Skin of body (tissue), 2 donors: ENCODE measurements around the gene CYP24A1. TPM values are rescaled to one million over a fixed set of nuclear protein-coding genes. Genes with fewer than 3 reads are reported as not detected.

Experiments used
- DNase-seq: peaks from one replicate; lab custom pipeline; 2025; lab: John Stamatoyannopoulos, UW
- total RNA-seq: library from RNA; depleted of rRNA; stranded (reverse); fragments of >200 nt; gene quantifications from one replicate; pipeline ENCODE4 v1.2.3, GENCODE V29; 2014

Gene CYP24A1
- total RNA-seq, 1 donor from 2014 or later: 1.3 TPM

DNA sequence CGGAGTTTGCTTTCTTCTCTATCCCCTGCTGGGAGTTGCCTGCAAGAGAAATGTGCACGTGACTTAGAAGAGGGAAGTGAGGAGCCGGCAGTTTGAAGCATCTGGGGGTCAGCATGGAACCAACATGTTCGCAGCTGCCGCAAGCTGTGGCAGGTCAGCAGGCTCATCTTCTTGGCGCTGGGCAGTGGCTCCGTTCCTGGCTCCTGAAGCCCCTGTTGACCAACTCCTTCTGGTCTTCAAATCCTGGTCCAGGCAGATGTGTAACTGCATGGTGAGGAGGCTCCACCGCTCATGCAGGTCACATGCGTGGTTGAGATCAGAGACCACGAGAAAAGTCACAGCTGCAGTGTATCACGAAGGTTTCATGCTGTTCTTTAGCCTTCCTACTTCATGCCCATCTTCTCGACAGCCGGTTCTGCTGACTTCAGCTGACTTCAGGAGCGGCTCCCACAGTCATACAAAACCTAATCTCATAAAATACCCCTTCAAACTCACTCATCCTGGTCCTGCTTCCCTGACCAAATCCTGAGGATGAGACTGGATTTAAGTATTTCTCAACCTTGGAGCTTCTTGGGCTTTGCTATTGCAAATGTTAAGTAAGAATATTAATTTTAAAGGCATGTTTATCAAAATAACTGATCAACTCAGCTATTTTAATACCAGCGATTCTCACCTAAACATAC is 58.5 kb downstream of the CYP24A1 start:
- no peak for DNase-seq

DNA sequence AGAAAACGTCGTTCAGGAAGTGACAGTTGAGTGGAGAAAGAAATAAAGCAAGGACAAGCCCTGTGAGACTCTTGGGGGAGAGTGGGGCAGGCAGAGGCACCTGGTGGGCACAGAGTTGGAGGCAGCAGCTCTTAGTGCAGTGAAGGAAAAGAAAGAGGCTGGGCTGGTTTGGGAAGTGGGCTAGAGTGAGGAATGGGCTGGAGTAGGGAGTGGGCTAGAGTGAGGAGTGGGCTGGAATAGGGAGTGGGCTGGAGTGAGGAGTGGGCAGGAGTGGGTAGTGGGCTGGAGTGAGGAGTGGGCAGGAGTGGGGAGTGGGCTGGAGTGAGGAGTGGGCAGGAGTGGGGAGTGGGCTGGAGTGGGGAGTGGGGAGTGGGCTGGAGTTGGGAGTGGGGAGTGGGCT is 59.7 kb downstream of the CYP24A1 start:
- DNase-seq: no peak

DNA sequence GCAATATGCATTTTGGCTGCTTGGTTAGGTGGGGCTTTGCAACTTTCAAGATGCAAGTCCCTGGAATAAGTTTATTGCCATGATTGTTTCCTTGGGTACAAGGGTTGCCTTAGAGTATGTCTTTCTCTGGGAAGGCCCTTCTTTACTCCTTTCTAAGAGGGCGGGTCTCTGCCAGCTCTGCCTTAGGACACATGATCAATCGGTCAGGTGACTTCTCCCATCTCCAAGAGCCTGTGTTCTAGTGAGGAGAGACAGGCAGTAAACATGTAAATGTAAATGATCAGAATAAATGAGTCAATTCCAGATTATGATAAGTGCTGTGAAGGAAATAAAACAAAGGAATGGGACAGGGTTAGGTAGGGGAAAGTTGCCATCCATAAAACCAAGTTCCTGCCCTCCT is 60.2 kb downstream of the CYP24A1 start:
- no peak for DNase-seq

DNA sequence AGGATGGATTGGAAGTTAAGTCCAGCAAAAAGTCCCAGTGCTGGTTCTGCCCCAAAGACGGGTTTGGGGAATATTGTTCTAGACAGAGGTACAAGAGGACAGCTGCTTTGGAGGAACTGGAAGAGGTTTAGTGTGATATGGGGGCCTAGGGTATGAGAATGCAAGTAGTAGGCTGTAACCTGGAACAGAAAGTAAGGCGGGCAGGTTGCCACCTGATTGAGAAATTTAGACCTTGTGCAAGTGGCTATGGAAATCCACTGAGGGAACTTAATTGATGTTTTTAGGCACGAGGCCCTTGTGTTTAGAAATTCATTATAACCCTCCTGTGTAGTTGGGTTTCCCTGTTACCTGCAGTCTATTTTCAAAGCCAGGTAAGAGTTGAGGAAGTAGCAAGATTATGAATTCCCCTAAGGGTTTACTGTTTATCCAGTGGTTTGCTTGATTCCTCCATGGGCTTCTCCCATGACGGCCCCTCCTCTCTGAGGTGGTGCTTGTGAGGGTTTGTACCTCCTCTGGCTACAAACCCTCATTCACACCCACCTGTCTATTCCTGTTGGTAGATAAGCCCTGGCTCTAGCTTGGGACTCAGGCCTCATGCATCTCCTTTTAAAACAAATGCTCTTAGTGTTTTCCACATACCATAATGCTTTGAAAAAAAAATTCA is 61.4 kb downstream of the CYP24A1 start:
- DNase-seq: no peak

DNA sequence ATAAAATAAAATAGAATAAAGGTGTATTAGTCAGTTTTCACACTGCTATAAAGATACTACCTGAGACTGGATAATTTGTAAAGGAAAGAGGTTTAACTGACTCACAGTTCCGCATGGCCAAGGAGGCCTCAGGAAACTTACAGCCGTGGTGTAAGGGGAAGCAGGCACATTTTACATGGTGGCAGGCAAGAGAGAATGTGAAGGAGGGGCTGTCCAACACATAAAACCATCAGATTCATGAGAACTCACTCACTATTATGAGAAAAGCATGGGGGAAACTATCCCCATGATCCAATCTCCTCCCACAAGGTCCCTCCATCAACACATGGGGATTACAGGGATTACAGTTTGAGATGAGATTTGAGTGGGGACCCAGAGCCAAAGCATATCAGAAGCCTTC is 62.3 kb downstream of the CYP24A1 start:
- DNase-seq: no peak

DNA sequence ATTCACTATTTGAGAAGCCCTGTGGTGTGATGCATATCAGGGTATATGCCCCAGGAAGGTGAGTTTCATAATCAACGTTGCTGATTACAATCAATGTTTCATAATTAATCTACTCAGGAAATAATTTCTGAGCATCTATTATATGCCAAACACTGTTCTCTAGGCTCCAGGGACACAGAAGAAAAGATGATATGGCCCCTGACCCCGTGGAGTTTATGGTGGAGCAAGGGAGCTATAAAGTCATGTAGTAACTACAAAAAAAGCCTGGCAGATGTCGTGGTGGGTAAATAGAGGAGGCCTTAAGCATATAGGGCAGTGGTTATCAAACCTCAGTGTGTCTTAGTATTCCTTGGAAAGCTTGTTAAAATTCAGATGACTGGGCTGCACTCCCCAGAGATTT is 63.3 kb downstream of the CYP24A1 start:
- DNase-seq: no peak

DNA sequence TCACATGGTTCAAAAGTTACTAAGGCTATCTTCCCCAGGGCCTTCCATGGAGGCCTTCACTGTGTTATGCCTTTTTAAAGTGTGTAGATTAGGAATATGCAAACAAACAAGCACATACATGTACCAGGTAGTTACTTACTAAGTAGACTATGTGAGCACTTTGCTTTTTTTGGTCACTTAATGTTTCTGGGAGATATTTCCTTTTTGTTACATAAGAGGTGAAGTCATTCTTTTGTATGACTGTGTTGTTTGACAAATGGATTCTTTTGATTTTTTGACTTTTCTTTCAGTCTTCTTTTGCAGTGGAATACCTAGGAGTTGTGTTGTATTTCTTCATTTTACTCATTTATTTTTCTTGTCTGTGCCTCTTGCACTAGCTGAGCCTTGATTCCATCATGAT is 63.7 kb downstream of the CYP24A1 start:
- no peak for DNase-seq

DNA sequence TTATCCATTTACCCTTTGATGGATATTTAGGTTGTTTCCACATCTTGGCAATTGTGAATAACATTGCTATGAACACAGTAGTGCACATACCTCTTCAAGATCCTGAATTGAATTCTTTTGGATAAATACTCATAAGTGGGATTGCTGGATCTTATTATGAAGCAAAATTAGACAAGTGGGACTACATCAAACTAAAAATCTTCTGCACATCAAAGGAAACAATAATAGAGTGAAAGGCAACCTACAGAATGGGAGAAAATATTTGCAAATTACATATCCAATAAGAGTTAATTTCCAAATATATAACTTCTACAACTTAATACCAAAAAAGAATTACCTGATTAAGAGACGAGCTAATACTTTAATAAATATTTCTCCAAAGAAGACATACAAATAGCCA is 65.0 kb downstream of the CYP24A1 start:
- DNase-seq: no peak

DNA sequence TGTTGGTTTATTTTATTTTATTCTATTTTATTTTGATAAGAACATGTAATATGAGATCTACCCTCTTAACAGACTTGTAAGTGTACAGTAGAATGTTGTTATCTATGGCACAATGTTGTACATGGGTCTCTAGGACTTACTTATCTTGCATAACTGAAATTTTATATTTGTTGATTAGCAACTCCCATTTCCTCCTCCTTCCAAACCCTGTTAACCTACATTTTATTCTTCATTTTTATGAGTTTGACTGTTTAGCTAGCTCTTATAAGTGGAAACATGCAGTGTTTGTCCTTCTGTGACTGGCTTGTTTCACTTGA is 65.5 kb downstream of the CYP24A1 start:
- DNase-seq: no peak

DNA sequence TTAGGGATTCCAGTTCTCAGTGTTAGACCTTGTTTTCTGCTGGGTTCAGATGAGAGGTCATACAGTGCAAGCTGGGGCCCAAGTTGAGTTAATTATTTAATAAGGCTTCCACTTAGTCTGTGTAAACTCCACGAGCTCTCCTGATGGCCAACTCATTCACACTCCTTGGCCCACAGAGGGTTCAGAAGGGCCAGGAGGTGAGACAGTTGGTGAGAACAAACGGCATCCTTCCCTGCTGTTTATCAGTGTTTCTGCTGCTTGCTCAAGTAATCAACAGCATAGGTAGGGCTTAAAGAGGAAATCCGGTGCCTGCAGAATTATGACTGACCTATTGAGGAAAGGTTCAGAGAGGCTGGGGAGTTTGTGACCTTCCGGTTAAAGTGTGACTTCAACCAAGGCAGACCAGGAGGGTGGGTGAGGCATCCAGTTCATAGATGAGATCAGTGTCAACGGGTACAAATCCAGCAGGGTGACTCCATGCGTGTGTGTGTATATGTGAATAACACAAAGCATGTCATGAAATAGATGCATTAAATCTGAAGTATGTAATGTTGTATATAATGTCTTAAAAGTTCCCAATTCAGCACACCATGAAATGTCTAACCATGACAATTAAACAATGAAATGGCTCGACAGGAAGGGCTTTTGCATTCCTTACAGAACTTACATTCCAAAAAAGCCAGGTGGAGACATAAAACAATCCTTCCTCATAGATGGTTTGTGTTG is 66.0 kb downstream of the CYP24A1 start:
- DNase-seq: no peak

DNA sequence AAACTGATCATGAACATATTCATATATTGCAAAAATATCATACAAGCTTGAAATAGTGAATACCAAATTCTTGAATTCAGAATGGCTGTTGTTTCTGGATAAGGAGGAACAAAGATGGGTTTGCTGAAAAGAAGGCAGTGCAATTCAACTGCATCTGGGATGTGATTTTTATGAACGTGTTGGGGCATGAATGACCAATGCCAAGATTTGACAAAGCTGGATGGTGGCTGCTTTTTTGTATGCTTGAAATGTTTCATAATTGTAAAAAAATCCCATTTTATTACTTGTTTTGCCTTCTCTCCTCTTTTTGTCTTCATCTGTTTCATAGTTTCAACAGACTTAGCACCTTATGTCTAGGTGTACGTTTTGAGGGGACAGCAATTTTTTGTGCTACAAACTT is 66.6 kb downstream of the CYP24A1 start:
- no peak for DNase-seq

DNA sequence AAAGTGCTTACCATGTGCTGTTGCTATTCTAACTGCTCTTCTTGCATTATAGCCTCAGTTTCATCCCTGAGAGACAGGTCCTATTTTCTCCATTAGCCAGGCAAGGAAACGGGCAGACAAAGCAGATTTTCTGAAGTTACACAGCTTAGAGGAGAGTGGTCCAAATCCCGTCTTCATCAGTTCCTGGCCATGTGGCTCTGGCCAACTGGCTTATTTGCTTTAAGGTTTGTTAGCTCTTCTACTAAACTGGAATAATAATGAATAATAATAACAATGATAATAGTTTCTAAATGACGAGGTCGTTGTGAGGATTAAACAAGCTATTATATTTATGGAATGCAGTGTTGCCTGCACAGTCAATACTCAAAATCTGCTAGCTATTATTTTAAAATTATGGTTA is 67.6 kb downstream of the CYP24A1 start:
- no peak for DNase-seq

DNA sequence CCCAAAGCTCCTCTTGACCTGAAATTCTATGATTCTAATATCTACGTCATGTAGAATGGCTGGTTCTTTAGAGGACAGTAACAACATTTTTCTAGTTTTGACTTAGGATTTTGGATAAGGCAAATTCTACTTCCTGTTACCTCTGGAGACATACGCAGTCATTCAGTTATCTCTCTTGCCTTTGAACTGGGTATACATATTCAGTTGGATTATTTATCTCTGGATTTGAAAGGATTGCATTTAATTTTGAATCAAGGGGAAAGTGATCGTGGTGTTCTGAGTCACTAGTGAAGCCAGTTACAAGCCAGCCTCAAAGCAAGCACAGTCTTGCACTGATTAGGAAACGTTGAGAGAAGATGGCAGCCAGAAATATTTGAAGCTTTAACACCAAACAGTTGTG is 68.1 kb downstream of the CYP24A1 start:
- no peak for DNase-seq

DNA sequence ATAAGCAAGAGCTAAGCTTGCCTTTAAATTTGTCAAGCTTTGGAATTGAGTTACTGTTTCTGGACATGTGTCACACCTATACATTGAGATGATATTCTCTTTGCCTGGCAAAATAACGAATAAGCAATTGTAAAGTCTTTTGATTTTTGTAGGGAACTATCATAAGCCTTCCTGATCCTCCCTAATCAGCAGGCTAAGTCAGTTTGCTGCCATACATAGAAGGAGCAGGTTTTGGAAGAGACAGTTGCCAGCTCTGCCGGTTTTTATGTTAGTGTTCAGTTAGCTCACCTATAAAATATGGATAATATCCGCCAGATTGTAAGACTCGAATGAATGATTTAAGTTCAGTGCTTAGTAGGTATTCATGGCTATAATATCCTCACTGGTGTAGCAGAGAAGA is 69.0 kb downstream of the CYP24A1 start:
- no peak for DNase-seq

DNA sequence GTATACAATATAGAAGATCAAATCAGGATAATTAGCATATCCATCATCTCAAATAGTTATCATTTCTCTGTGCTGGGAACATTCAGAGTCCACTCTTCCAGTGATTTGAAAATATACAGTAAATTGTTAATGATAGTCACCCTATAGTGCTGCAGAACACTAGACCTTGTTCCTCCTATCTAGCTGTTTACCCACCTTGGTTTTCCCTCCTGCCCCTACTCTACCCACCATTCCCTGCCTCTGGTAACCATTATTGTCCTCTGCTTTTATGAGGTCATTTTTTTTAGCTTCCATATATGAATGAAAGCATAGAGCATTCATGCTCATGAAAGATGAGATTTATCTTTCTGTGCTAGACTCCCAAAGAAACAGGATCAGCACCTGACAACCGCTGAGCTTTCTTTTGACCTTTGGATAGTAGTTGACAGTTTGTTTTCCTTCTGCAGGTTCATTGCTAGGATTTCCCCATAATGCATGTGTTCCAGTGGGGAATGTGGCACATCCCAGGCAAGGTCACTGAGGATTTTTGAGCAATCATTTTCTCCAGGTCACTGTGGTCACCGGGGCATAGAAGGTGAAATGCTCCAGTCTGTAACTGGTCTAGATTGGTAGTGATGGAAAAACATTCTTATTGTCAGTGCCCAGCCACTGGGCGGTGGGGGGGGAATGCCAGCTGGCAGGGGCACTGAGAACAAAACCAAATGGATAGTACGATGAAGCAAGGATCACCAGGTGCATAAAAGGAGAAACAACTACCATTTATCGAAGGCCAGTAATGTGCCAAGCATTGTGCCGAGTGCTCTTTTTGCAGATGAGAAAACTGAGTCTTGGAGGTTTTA is 69.8 kb downstream of the CYP24A1 start:
- no peak for DNase-seq

Other genes starting within 250 kb of the CYP24A1 start
- gene BCAS1, start 103.4 kb downstream of the CYP24A1 start, total RNA-seq: 3.4 TPM
- gene PFDN4, start 34.1 kb upstream of the CYP24A1 start, total RNA-seq: 41.3 TPM